Measurements from ENCODE around the gene HOOK1.

DNA sequence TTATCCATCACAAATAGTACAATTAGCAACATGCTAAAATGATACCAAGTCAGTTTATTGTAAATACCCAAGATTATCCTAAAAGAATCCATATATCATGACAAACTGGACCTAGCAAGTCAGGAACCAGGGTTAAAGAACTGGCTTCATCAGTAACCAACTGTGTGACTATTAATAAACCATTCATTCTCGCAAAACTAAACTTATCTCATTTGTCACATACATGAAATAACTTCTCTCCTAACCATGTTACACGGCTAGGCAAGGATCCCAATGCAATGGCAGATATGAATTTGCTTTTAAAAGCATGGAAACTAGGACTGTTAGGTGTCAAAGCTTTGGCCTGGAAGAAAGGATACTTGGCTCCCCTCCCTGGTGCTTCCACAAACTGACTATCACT is 82.4 kb downstream of the HOOK1 start:
- TF ChIP-seq, protein P1, sequence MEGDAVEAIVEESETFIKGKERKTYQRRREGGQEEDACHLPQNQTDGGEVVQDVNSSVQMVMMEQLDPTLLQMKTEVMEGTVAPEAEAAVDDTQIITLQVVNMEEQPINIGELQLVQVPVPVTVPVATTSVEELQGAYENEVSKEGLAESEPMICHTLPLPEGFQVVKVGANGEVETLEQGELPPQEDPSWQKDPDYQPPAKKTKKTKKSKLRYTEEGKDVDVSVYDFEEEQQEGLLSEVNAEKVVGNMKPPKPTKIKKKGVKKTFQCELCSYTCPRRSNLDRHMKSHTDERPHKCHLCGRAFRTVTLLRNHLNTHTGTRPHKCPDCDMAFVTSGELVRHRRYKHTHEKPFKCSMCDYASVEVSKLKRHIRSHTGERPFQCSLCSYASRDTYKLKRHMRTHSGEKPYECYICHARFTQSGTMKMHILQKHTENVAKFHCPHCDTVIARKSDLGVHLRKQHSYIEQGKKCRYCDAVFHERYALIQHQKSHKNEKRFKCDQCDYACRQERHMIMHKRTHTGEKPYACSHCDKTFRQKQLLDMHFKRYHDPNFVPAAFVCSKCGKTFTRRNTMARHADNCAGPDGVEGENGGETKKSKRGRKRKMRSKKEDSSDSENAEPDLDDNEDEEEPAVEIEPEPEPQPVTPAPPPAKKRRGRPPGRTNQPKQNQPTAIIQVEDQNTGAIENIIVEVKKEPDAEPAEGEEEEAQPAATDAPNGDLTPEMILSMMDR (IDR thresholded peaks at IDR 0.05; ENCODE audit: low read depth, low read length, poor library complexity, severe bottlenecking) = no peak
- no peak for TF ChIP-seq EZH2phosphoT487 (IDR thresholded peaks at IDR 0.05; ENCODE audit: borderline replicate concordance, low read length)
